ENCODE results near the gene ACR.
A peak's percentile ranks its signal among the peaks of the same experiment; 100 is the strongest.

ACR gene

GRCh38 chr22:50722048-50722701, 15.8 kb upstream of the ACR start:
- peaks cover 50% of the 10 kb centered on the region for H3K36me3 Mint-ChIP-seq (ENCODE audit: low read depth)
- H3K4me1 Mint-ChIP-seq = peaks cover 34% of the 10 kb centered on the region
- H3K9me3 Mint-ChIP-seq = no peaks in the 10 kb centered on the region
- TF ChIP-seq CTCF (IDR thresholded peaks at IDR 0.05) = no peak
- peaks cover 51% of the 10 kb centered on the region for H3K27me3 Mint-ChIP-seq (ENCODE audit: low read depth, poor library complexity)
- H3K27ac Mint-ChIP-seq = no peak overlapping the region
- DNase-seq = no peak
- peak overlapping the region; percentile 70 for H3K4me3 Mint-ChIP-seq

DNA sequence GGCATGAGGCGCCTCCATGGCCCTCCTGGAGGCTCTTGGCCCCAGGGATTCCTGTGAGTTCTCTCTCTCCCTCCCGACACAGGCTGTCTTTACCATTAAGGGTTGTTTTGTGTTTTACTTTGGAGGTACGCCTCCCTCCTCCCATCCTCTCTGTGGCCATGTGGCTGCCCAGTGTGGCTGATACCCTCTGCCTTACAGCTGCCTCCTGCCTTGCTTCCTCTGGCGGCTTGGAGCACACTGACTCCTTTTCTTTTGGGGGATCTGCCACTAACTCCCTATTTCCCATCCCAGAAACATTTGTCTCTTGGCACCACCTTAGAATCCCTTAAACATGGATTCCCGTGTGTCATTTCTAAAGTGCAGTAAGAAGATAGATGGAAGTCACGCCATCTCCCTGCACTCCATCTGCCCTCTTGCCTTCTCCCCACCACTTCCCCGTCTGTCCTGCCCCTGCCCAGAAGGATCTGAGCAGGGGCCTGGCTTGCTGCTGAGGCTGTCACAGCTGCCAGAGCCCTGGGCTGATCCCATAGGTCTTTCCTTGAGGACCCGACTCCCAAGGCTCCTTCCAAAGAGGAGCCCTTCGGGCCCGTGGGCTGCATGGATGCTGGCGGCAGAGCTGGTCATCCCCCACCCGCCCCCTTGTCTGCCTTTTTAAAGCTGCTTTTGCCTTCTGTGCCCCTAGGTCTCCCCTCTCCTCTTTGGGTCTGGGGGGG, 15.1 kb upstream of the ACR start:
- H3K4me3 Mint-ChIP-seq = peak overlapping the region; percentile 70
- H3K27ac Mint-ChIP-seq = no peak overlapping the region
- H3K9me3 Mint-ChIP-seq = no peaks in the 10 kb centered on the region
- H3K27me3 Mint-ChIP-seq (ENCODE audit: low read depth, poor library complexity) = peaks cover 44% of the 10 kb centered on the region
- peaks cover 40% of the 10 kb centered on the region for H3K4me1 Mint-ChIP-seq
- DNase-seq = no peak
- no peak for TF ChIP-seq CTCF (IDR thresholded peaks at IDR 0.05)
- peaks cover 44% of the 10 kb centered on the region for H3K36me3 Mint-ChIP-seq (ENCODE audit: low read depth)

- peaks cover 33% of the 10 kb centered on the region for H3K27me3 Mint-ChIP-seq (ENCODE audit: low read depth, poor library complexity)
- no peak for TF ChIP-seq CTCF (IDR thresholded peaks at IDR 0.05)
- no peak overlapping the region for H3K4me3 Mint-ChIP-seq
- no peak for DNase-seq
- peaks cover 34% of the 10 kb centered on the region for H3K36me3 Mint-ChIP-seq (ENCODE audit: low read depth)
- peak overlapping the region; percentile 77 for H3K27ac Mint-ChIP-seq
- H3K9me3 Mint-ChIP-seq = no peaks in the 10 kb centered on the region
- H3K4me1 Mint-ChIP-seq = peaks cover 40% of the 10 kb centered on the region
These were observed 14.0 kb upstream of the ACR start for GRCh38 chr22:50723991-50724390.

GRCh38 chr22:50724616-50725015, 13.4 kb upstream of the ACR start:
- Mint-ChIP-seq H3K27me3 (ENCODE audit: low read depth, poor library complexity) (peaks cover 27% of the 10 kb centered on the region), H3K9me3 (no peaks in the 10 kb centered on the region), H3K27ac (peak overlapping the region; percentile 77), H3K36me3 (ENCODE audit: low read depth) (peaks cover 31% of the 10 kb centered on the region), H3K4me3 (no peak overlapping the region), H3K4me1 (peaks cover 40% of the 10 kb centered on the region)
- no peak for TF ChIP-seq CTCF (IDR thresholded peaks at IDR 0.05)
- no peak for DNase-seq

DNA sequence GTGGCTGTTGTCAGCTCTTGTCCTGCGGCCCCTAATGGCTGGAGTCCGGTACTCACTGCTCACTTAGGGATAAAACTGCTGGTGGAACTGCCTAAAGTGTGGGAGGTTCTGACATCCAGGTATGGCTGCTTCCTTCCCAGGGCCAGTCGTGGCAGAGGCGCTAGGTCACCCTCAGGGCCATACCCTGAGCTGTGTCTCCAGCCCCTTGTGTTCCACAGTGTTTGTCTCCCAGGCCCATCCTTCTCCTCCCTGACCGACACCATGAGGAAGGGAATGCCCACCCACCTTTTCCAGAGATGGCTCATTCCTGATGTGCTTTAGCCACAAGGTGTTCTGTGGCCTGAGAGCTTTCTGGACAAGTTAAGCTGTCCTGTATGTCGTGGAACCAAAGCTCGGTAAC, 12.4 kb upstream of the ACR start:
- no peak for TF ChIP-seq CTCF (IDR thresholded peaks at IDR 0.05)
- Mint-ChIP-seq H3K27me3 (ENCODE audit: low read depth, poor library complexity) (peaks cover 26% of the 10 kb centered on the region), H3K4me1 (peaks cover 40% of the 10 kb centered on the region), H3K9me3 (no peaks in the 10 kb centered on the region), H3K4me3 (peak overlapping the region; percentile 58), H3K27ac (no peak overlapping the region), H3K36me3 (ENCODE audit: low read depth) (peaks cover 33% of the 10 kb centered on the region)
- no peak for DNase-seq
